LNCaP clone FGC (cell line): ENCODE data around the gene TMEM53.

Experiments used
- DNase-seq: peaks from one replicate; pipeline ENCODE4 v3.0.0-alpha.2; 2011; ENCODE audit warnings: low read depth
- H3K4me3 ChIP-seq: 2 replicates; pipeline ENCODE4 v1.5.1; 2011; ENCODE audit warnings: mild to moderate bottlenecking, low read depth, low read length, control low read depth
- CTCF ChIP-seq: IDR thresholded peaks from 2 replicates; pipeline ENCODE4 v1.5.1; 2012; ENCODE audit warnings: mild to moderate bottlenecking; ENCODE audit not compliant: control insufficient read depth, insufficient read depth; ENCODE audit errors: extremely low read depth

The TMEM53 gene

DNA sequence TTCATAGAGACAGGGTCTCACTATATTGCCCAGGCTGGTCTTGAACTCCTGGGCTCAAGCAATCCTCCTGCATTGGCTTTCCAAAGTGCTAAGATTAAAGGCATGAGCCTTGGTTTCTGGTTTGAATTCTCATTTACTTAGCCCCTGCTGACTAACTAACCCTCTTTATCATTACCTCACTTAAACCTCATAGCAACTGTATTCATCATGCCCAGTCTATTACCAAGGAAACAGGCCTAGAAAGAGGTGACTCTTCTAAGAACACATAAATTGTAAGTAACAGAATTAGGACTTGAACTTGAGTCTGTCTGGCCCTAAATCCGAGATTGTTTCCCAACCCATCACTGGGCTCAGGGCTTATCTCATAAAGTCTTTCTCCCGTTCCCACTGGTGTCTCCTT, 44.2 kb downstream of the TMEM53 start:
- H3K4me3 ChIP-seq, result no peak overlapping the region
- TF ChIP-seq CTCF, result no peak
- DNase-seq, result no peak

DNA sequence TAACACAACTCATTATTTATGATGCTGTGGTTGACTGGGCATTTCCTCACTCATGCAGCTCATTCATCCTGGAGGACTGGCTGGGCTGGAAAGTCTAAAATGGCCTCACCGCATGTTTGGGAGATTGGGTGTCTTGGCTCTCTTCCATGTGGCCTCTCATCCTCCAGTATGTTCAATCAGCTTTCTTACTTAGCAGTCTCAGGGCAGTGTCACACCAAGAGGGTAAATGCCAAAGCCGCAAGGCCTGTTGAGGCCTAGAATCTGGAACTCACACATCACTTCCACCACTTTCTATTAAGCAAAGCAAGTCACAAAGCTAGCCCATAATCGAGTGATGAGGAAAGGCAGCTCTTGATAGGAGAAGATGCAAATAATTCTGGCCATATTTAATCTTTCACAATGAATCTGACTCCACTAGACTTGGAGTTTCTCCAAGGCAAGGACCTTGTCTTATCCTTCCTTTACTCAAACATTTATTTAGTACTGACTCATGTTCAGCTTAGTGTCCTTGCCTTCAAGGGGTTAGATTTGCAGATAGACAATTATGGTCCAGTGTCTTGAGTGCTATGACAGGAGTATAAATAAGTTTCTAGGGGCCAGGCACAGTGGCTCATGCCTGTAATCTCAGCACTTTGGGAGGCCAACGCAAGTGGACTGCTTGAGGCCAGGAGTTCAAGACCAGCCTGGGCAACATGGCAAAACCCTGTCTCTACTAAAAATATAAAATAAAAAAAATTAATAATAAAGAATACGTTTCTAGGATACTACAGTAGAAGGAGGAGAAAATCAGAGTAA, 45.1 kb downstream of the TMEM53 start:
- TF ChIP-seq CTCF, result no peak
- H3K4me3 ChIP-seq, result no peak overlapping the region
- no peak for DNase-seq

DNA sequence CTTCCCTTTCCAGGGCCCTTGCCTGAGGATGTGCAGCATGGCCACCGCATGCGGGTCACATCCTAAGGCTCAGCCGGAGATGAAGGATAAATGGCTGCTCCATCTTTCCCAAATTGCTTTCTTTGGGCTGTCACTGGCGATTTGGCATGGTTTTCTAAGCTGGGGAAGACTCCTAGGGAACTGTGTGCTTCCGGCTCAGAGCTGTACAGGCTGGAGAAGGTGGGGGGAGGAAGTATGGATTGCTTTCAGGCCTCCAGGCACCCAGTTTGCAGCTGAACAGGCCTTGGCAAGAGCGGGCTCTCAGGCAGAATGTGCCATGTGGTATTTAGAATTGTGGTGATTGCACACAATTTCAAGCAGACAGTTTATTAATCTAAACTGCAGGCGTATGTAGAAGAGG, 48.9 kb downstream of the TMEM53 start:
- TF ChIP-seq CTCF, result no peak
- no peak overlapping the region for H3K4me3 ChIP-seq
- DNase-seq, result no peak

DNA sequence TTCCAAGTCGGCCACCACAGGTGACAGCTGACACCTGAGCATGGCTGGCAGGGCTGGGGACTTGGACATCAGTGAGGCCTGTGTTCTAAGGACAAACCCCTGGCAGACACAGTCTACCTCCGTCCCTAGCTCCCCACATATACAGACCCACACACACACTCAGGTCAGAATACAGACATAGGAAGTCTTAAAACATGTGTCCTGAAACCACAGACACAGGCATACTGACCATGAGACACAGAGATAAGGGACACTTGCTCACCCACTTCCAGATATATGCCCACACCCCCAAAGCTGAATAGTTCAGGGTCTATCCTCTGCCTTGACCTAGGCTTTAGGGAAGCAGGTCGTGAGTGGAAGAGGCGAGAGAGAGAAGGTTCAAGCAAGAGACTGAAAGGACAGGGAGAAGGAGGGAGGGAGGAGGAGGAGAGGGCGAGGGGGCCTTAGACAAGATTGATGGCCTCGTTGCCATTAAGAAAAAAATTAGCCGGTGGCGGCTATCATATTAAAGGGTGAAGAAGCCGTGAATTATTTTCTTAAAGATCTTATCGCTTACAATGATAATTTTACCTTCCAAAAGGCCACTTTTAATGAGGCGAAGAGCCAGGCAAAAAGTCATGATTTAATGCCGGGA, 49.9 kb downstream of the TMEM53 start:
- no peak for DNase-seq
- H3K4me3 ChIP-seq, result no peak overlapping the region
- TF ChIP-seq CTCF, result no peak

- TF ChIP-seq CTCF, result no peak
- no peak overlapping the region for H3K4me3 ChIP-seq
- DNase-seq, result no peak
These were observed 52.4 kb downstream of the TMEM53 start for GRCh38 chr1:44621841-44622286.

DNA sequence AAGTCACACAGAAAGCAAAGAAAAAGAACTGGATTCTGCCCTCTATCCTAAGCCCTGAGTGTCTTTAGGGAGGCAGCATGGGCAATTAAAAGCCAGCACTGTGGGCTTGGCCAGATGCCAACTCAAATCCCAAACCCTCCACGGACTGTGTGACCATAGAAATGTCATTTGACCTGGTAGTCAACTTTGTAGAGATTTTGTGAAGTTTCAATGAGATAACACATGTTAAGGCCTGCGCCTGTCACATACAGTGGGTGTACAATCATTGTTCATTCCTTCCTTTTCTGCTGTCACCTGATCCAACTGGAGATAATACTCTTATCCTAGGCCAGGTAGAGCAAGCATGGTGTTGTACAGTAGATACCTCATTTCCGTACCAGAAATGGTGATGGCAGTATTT, 54.2 kb downstream of the TMEM53 start:
- no peak for TF ChIP-seq CTCF
- DNase-seq, result no peak
- no peak overlapping the region for H3K4me3 ChIP-seq
